Mucosa of descending colon (tissue), 3 donors: ENCODE data around the gene PDE2A. TPM values are rescaled to one million over a fixed set of nuclear protein-coding genes. Genes with fewer than 3 reads are reported as not detected.

ENCODE experiments used
- ATAC-seq: fragments of 200-7000 bp; cut with Tn5 transposase; one replicate; pipeline ENCODE4 v1.9.1; 2020; ENCODE audit warnings: mild to moderate bottlenecking, moderate library complexity
- DNase-seq, 3 donors: peaks; one replicate each; pipeline ENCODE4 v3.0.0-alpha.2; 2020
- H3K36me3 ChIP-seq: fragments of 200-600 bp; one replicate; pipeline ENCODE4 v1.8.0; 2021; ENCODE audit warnings: low read depth, mild to moderate bottlenecking
- H3K4me1 ChIP-seq: fragments of 200-600 bp; one replicate; pipeline ENCODE4 v1.8.0; 2021; ENCODE audit warnings: low read depth, mild to moderate bottlenecking
- H3K4me3 ChIP-seq: fragments of 200-600 bp; one replicate; pipeline ENCODE4 v1.8.0; 2021; ENCODE audit warnings: mild to moderate bottlenecking
- H3K9me3 ChIP-seq: fragments of 200-600 bp; one replicate; pipeline ENCODE4 v1.8.0; 2021; ENCODE audit warnings: mild to moderate bottlenecking
- intact Hi-C, 2 donors: fragments of 100-400 bp; cut with DNase I in 1 of 2; cut with micrococcal nuclease in 1 of 2; formaldehyde crosslinking; loops; one replicate each; pipeline versions ENCODE4 v1.11.0 to v1.11.1; 2022; cut with DNase I, micrococcal nuclease
- total RNA-seq, 3 donors: library from RNA; stranded (reverse); fragmentation: NEBNext Ultra II Directional in 2 of 3; extraction: Animal tissue kit (Norgen Biotek cat#: 25700) in 2 of 3; gene quantifications; one replicate each; pipeline versions ENCODE4 v1.2.1 to v1.2.4, GENCODE V29; 2021 to 2023
- TF ChIP-seq, protein P1 (sequence below): fragments of 200-600 bp; IDR thresholded peaks from one replicate; pipeline ENCODE4 v1.8.0; 2022; ENCODE audit warnings: antibody characterized with exemption, mild to moderate bottlenecking
- donor health status: DM: no; HTN: no; CAD: no; lungs with moderate emphysema.
- donor health status: DM: no; HTN: no; CAD: no.
- donor health status: DM: no; HTN: yes; CAD: no.

Gene PDE2A
- total RNA-seq, 3 donors from 2014 or later: 7.0 to 45.9 (median 9.6) TPM

DNA sequence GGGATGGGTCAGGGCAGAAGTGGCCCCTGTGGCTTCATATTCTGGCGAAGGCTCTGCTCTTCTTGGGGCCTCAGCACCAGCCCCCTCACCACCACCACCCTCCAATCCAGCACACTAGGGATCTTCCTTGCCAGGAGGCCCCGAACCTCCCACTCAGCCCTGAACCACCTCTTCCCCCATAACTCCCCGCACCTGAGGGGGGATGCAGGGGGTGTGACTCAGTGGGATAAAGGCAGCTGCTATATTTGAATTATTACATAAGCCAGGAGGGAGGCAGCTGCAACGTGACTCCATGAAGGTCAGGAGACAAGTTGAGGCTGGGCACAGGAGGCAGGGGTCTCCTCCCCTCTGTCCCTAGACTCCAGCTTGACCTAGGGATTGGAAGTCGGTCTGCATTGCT lies 5.6 kb upstream of the PDE2A start:
- ATAC-seq: no peak
- H3K4me3 ChIP-seq: no peak overlapping the region

GRCh38 chr11:72678524-72678923 lies 4.3 kb upstream of the PDE2A start:
- TF ChIP-seq, protein P1, sequence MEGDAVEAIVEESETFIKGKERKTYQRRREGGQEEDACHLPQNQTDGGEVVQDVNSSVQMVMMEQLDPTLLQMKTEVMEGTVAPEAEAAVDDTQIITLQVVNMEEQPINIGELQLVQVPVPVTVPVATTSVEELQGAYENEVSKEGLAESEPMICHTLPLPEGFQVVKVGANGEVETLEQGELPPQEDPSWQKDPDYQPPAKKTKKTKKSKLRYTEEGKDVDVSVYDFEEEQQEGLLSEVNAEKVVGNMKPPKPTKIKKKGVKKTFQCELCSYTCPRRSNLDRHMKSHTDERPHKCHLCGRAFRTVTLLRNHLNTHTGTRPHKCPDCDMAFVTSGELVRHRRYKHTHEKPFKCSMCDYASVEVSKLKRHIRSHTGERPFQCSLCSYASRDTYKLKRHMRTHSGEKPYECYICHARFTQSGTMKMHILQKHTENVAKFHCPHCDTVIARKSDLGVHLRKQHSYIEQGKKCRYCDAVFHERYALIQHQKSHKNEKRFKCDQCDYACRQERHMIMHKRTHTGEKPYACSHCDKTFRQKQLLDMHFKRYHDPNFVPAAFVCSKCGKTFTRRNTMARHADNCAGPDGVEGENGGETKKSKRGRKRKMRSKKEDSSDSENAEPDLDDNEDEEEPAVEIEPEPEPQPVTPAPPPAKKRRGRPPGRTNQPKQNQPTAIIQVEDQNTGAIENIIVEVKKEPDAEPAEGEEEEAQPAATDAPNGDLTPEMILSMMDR: no peak
- DNase-seq: no peak
- Histone ChIP-seq H3K4me1 (no peaks in the 10 kb centered on the region), H3K4me3 (no peak overlapping the region), H3K9me3 (no peaks in the 10 kb centered on the region), H3K36me3 (no peaks in the 10 kb centered on the region)
- intact Hi-C loops: no loop called here
- ATAC-seq: no peak

More for the DNA sequence above, 5.6 kb upstream of the PDE2A start:
- intact Hi-C loops: loop anchor here in 1 of 2 donors (10.0 kb wide), 1 partner anchor 95 kb away; no protein-coding TSS in a partner anchor
- Histone ChIP-seq H3K9me3 (no peaks in the 10 kb centered on the region), H3K4me1 (no peaks in the 10 kb centered on the region), H3K36me3 (no peaks in the 10 kb centered on the region)
- TF ChIP-seq, protein P1: no peak
- no peak for DNase-seq

DNA sequence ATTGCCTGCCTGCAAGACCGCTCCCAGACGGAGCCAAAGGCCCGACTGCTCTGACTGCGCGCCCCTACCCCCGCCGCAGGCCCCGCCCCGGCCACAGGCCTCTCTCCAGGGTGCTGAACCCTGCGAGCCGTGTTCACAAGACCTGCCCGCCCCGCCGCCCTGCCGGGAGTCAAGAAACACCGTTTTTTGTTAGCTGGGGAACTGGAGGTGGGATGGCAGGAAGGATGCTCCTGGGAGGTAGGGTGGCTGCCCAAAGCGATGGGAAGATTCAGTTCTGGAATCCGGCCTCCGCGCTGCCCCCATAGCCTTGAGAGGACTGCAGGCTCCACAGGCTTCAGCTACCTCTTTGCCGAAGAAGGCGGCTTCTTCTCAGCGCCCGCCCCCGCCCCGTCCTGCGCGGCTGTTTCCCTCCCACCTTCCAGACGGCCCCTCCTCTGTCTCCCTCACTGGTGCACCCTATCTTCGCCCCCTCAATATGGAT lies 2.7 kb upstream of the PDE2A start:
- DNase-seq: peak in 2 of 3 donors; percentile 63 to 73
- intact Hi-C loops: no loop called here
- no peaks in the 10 kb centered on the region for H3K36me3 ChIP-seq
- H3K4me1 ChIP-seq: no peaks in the 10 kb centered on the region
- peak; percentile 59 for ATAC-seq
- TF ChIP-seq, protein P1: no peak
- no peaks in the 10 kb centered on the region for H3K9me3 ChIP-seq
- H3K4me3 ChIP-seq: no peak overlapping the region

DNA sequence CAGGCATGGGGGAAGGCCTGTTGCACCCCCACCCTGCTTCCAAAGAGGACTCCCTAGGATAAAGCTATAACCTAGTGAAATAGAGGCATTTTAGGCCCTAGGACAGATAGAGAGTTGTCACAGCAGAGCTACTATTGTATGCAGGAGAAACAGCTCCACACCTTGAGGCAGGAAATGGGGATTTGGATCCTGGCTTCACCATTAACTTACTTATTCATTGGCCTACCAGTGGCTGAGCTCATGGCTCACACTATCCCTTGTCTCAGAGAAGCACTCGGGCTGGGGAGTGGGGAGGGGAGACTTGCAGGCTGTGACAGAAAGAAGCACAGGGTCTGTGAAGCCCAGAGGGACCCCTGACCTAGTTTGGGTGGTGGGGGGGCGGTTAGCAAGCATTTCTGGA lies 999 bp upstream of the PDE2A start:
- intact Hi-C loops: no loop called here
- DNase-seq: no peak
- H3K4me1 ChIP-seq: no peaks in the 10 kb centered on the region
- H3K4me3 ChIP-seq: no peak overlapping the region
- H3K36me3 ChIP-seq: no peaks in the 10 kb centered on the region
- no peak for ATAC-seq
- TF ChIP-seq, protein P1: no peak
- H3K9me3 ChIP-seq: no peaks in the 10 kb centered on the region

- ATAC-seq: no peak
- no peaks in the 10 kb centered on the region for H3K9me3 ChIP-seq
- H3K36me3 ChIP-seq: no peaks in the 10 kb centered on the region
- TF ChIP-seq, protein P1: no peak
- DNase-seq: no peak
- no peaks in the 10 kb centered on the region for H3K4me1 ChIP-seq
- H3K4me3 ChIP-seq: no peak overlapping the region
- intact Hi-C loops: no loop called here
Measured at GRCh38 chr11:72673284-72673942, 809 bp downstream of the PDE2A start.
